CD4-positive, alpha-beta memory T cell (primary cell): ENCODE data around the gene PAX3. TPM values are rescaled to one million over a fixed set of nuclear protein-coding genes. Genes with fewer than 3 reads are reported as not detected.

Experiments
- CTCF ChIA-PET: fragments of 350-600 bp; sonication (Branson Sonifier 250); formaldehyde crosslinking; loops from one replicate; lab custom pipeline; 2021; ENCODE audit warnings: inconsistent platforms; ENCODE audit not compliant: partially characterized antibody; lab: Charles Lee
- POLR2A ChIA-PET: fragments of 350-600 bp; sonication (Branson Sonifier 250); formaldehyde crosslinking; loops from one replicate; lab custom pipeline; 2021; ENCODE audit not compliant: partially characterized antibody; lab: Charles Lee
- DNase-seq, 5 donors: peaks; one replicate each; pipeline versions ENCODE4 v3.0.0 to v3.0.0-alpha.2; 2020 to 2022; ENCODE audit warnings: mixed read lengths in 1 of 5
- H3K27ac ChIP-seq: one replicate; pipeline ENCODE4 v1.7.0; 2013; ENCODE audit warnings: low read depth, low read length
- H3K27me3 ChIP-seq: 2 replicates; pipeline ENCODE4 v1.7.0; 2013; ENCODE audit warnings: mild to moderate bottlenecking, low read length, moderate library complexity; ENCODE audit not compliant: insufficient read depth
- H3K36me3 ChIP-seq: 2 replicates; pipeline ENCODE4 v1.7.0; 2013; ENCODE audit warnings: mild to moderate bottlenecking, low read length, moderate library complexity; ENCODE audit not compliant: insufficient read depth
- H3K4me1 ChIP-seq: 2 replicates; pipeline ENCODE4 v1.7.0; 2013; ENCODE audit warnings: mild to moderate bottlenecking, low read length, moderate library complexity; ENCODE audit not compliant: insufficient read depth
- H3K4me3 ChIP-seq, 2 donors: one replicate each; pipeline ENCODE4 v1.7.0; 2013; ENCODE audit warnings: low read length in 2 of 2, mild to moderate bottlenecking in 1 of 2
- H3K9me3 ChIP-seq, 2 donors: one replicate each; pipeline ENCODE4 v1.7.0; 2013; ENCODE audit warnings: low read length in 2 of 2, control low read depth in 1 of 2; ENCODE audit not compliant: control insufficient read depth in 1 of 2
- H3K27ac Mint-ChIP-seq, 7 donors: one replicate each; pipeline ENCODE4 v1.8.0; 2020 to 2021; ENCODE audit warnings: mixed read lengths in 7 of 7, mild to moderate bottlenecking in 6 of 7, inconsistent platforms in 3 of 7, moderate library complexity in 3 of 7
- H3K27me3 Mint-ChIP-seq, 2 donors: one replicate each; pipeline ENCODE4 v1.8.0; 2020 to 2021; ENCODE audit warnings: mixed read lengths in 2 of 2
- H3K36me3 Mint-ChIP-seq, 2 donors: one replicate each; pipeline ENCODE4 v1.8.0; 2020 to 2021; ENCODE audit warnings: mixed read lengths in 2 of 2, inconsistent platforms in 1 of 2, mild to moderate bottlenecking in 1 of 2
- H3K4me1 Mint-ChIP-seq, 4 donors: one replicate each; pipeline ENCODE4 v1.8.0; 2020 to 2021; ENCODE audit warnings: mixed read lengths in 4 of 4, mild to moderate bottlenecking in 1 of 4
- H3K4me3 Mint-ChIP-seq, 8 donors: one replicate each; pipeline ENCODE4 v1.8.0; 2020 to 2021; ENCODE audit warnings: mixed read lengths in 8 of 8, mild to moderate bottlenecking in 7 of 8, moderate library complexity in 6 of 8, inconsistent platforms in 3 of 8
- H3K9me3 Mint-ChIP-seq, 8 donors: one replicate each; pipeline ENCODE4 v1.8.0; 2020 to 2021; ENCODE audit warnings: mixed read lengths in 8 of 8, mild to moderate bottlenecking in 5 of 8, inconsistent platforms in 3 of 8, moderate library complexity in 1 of 8
- intact Hi-C: fragments of 100-400 bp; cut with micrococcal nuclease; formaldehyde crosslinking; loops from one replicate; pipeline ENCODE4 v1.15.1; 2023
- polyA plus RNA-seq, 2 donors: library from polyadenylated mRNA; unstranded; fragments of 300-500 nt; fragmentation: Illumina TruSeq; gene quantifications; one replicate each; pipeline ENCODE4 v1.2.3, GENCODE V29; 2021
- total RNA-seq, 2 experiments: library from RNA; stranded (reverse); gene quantifications; one replicate each; pipeline ENCODE4 v1.2.3, GENCODE V29; 2021

Gene PAX3
- total and polyA plus RNA-seq, 4 experiments from 2014 or later, result not detected

GRCh38 chr2:222249444-222249843 is 49.4 kb downstream of the PAX3 start:
- Histone ChIP-seq H3K27ac (no peak overlapping the region), H3K4me1 (no peaks in the 10 kb centered on the region), H3K27me3 (no peaks in the 10 kb centered on the region), H3K9me3 (no peaks in the 10 kb centered on the region), H3K4me3 (no peak overlapping the region), H3K36me3 (no peaks in the 10 kb centered on the region)
- peaks cover 2 to 7% of the 10 kb centered on the region in 2 donors for H3K27me3 Mint-ChIP-seq
- DNase-seq, result no peak
- H3K4me3 Mint-ChIP-seq, result no peak overlapping the region
- H3K9me3 Mint-ChIP-seq, result peaks cover 0 to 2% (median 0%) of the 10 kb centered on the region in 8 donors
- POLR2A ChIA-PET, result no interaction called here
- intact Hi-C loops, result no loop called here
- CTCF ChIA-PET, result no interaction called here
- no peaks in the 10 kb centered on the region for H3K36me3 Mint-ChIP-seq
- no peak overlapping the region for H3K27ac Mint-ChIP-seq
- H3K4me1 Mint-ChIP-seq, result no peaks in the 10 kb centered on the region

GRCh38 chr2:222248818-222249217 is 50.0 kb downstream of the PAX3 start:
- ChIA-PET CTCF (no interaction called here), POLR2A (no interaction called here)
- Histone ChIP-seq H3K4me3 (no peak overlapping the region), H3K27me3 (no peaks in the 10 kb centered on the region), H3K27ac (no peak overlapping the region), H3K9me3 (no peaks in the 10 kb centered on the region), H3K36me3 (no peaks in the 10 kb centered on the region), H3K4me1 (no peaks in the 10 kb centered on the region)
- intact Hi-C loops, result no loop called here
- H3K27me3 Mint-ChIP-seq, result peaks cover 2 to 7% of the 10 kb centered on the region in 2 donors
- H3K36me3 Mint-ChIP-seq, result no peaks in the 10 kb centered on the region
- H3K27ac Mint-ChIP-seq, result no peak overlapping the region
- H3K4me1 Mint-ChIP-seq, result no peaks in the 10 kb centered on the region
- peaks cover 0 to 2% (median 0%) of the 10 kb centered on the region in 8 donors for H3K9me3 Mint-ChIP-seq
- DNase-seq, result no peak
- H3K4me3 Mint-ChIP-seq, result no peak overlapping the region

- H3K4me1 Mint-ChIP-seq, result no peaks in the 10 kb centered on the region
- Histone ChIP-seq H3K4me3 (no peak overlapping the region), H3K36me3 (no peaks in the 10 kb centered on the region), H3K27ac (no peak overlapping the region), H3K27me3 (no peaks in the 10 kb centered on the region), H3K9me3 (no peaks in the 10 kb centered on the region), H3K4me1 (no peaks in the 10 kb centered on the region)
- DNase-seq, result no peak
- CTCF ChIA-PET, result no interaction called here
- no peak overlapping the region for H3K4me3 Mint-ChIP-seq
- H3K9me3 Mint-ChIP-seq, result peaks cover 0 to 2% (median 0%) of the 10 kb centered on the region in 8 donors
- intact Hi-C loops, result no loop called here
- H3K27me3 Mint-ChIP-seq, result peaks cover 4 to 10% of the 10 kb centered on the region in 2 donors
- POLR2A ChIA-PET, result no interaction called here
- no peak overlapping the region for H3K27ac Mint-ChIP-seq
- no peaks in the 10 kb centered on the region for H3K36me3 Mint-ChIP-seq
Observed at GRCh38 chr2:222248256-222248655, 50.5 kb downstream of the PAX3 start.

- ChIA-PET CTCF (no interaction called here), POLR2A (no interaction called here)
- H3K4me1 Mint-ChIP-seq, result no peaks in the 10 kb centered on the region
- H3K27ac Mint-ChIP-seq, result no peak overlapping the region
- Histone ChIP-seq H3K4me1 (no peaks in the 10 kb centered on the region), H3K27me3 (peaks cover 9% of the 10 kb centered on the region), H3K27ac (no peak overlapping the region), H3K4me3 (no peak overlapping the region), H3K36me3 (no peaks in the 10 kb centered on the region), H3K9me3 (no peaks in the 10 kb centered on the region)
- intact Hi-C loops, result no loop called here
- peaks cover 19 to 27% of the 10 kb centered on the region in 2 donors for H3K27me3 Mint-ChIP-seq
- DNase-seq, result no peak
- no peak overlapping the region for H3K4me3 Mint-ChIP-seq
- H3K36me3 Mint-ChIP-seq, result no peaks in the 10 kb centered on the region
- peaks cover 0 to 5% (median 0%) of the 10 kb centered on the region in 8 donors for H3K9me3 Mint-ChIP-seq
Observed at GRCh38 chr2:222242532-222242931, 56.3 kb downstream of the PAX3 start.

- H3K27ac Mint-ChIP-seq, result no peak overlapping the region
- intact Hi-C loops, result no loop called here
Observed at GRCh38 chr2:222241128-222241870, 57.5 kb downstream of the PAX3 start.

GRCh38 chr2:222240676-222241049 is 58.1 kb downstream of the PAX3 start:
- Histone ChIP-seq H3K27ac (no peak overlapping the region), H3K4me1 (no peaks in the 10 kb centered on the region), H3K27me3 (peaks cover 13% of the 10 kb centered on the region), H3K4me3 (no peak overlapping the region), H3K9me3 (no peaks in the 10 kb centered on the region), H3K36me3 (no peaks in the 10 kb centered on the region)
- Mint-ChIP-seq H3K9me3 (peaks cover 0 to 5% (median 0%) of the 10 kb centered on the region in 8 donors), H3K27me3 (peaks cover 22 to 27% of the 10 kb centered on the region in 2 donors), H3K4me3 (no peak overlapping the region), H3K4me1 (no peaks in the 10 kb centered on the region), H3K27ac (no peak overlapping the region), H3K36me3 (no peaks in the 10 kb centered on the region)
- POLR2A ChIA-PET, result no interaction called here
- CTCF ChIA-PET, result interaction anchor here (0.9 kb wide), 1 partner anchor 12 kb away, joined by 3 read pairs; no protein-coding TSS in a partner anchor
- intact Hi-C loops, result no loop called here
- no peak for DNase-seq

More at GRCh38 chr2:222241128-222241870, 57.5 kb downstream of the PAX3 start:
- H3K4me3 Mint-ChIP-seq, result no peak overlapping the region
- no peak for DNase-seq
- no peaks in the 10 kb centered on the region for H3K9me3 ChIP-seq
- ChIA-PET CTCF (no interaction called here), POLR2A (no interaction called here)
- H3K36me3 ChIP-seq, result no peaks in the 10 kb centered on the region
- H3K27me3 Mint-ChIP-seq, result peaks cover 19 to 27% of the 10 kb centered on the region in 2 donors
- H3K27ac ChIP-seq, result no peak overlapping the region
- H3K4me1 Mint-ChIP-seq, result no peaks in the 10 kb centered on the region
- no peaks in the 10 kb centered on the region for H3K36me3 Mint-ChIP-seq
- H3K4me3 ChIP-seq, result no peak overlapping the region
- H3K27me3 ChIP-seq, result peaks cover 13% of the 10 kb centered on the region
- no peaks in the 10 kb centered on the region for H3K4me1 ChIP-seq
- H3K9me3 Mint-ChIP-seq, result peaks cover 0 to 5% (median 0%) of the 10 kb centered on the region in 8 donors

GRCh38 chr2:222239945-222240675 is 58.7 kb downstream of the PAX3 start:
- intact Hi-C loops, result no loop called here
- no peak overlapping the region for H3K4me3 ChIP-seq
- ChIA-PET CTCF (interaction anchor here (0.9 kb wide), 1 partner anchor 12 kb away, joined by 3 read pairs; no protein-coding TSS in a partner anchor), POLR2A (no interaction called here)
- H3K4me1 Mint-ChIP-seq, result no peaks in the 10 kb centered on the region
- no peak overlapping the region for H3K27ac ChIP-seq
- no peak overlapping the region for H3K4me3 Mint-ChIP-seq
- no peaks in the 10 kb centered on the region for H3K4me1 ChIP-seq
- no peak for DNase-seq
- H3K27me3 ChIP-seq, result peaks cover 13% of the 10 kb centered on the region
- no peaks in the 10 kb centered on the region for H3K36me3 Mint-ChIP-seq
- H3K27ac Mint-ChIP-seq, result no peak overlapping the region
- peaks cover 0 to 5% (median 0%) of the 10 kb centered on the region in 8 donors for H3K9me3 Mint-ChIP-seq
- peaks cover 22 to 27% of the 10 kb centered on the region in 2 donors for H3K27me3 Mint-ChIP-seq
- H3K36me3 ChIP-seq, result no peaks in the 10 kb centered on the region
- H3K9me3 ChIP-seq, result no peaks in the 10 kb centered on the region
